WI38 (cell line): Measurements from ENCODE around the gene GRM3.

ENCODE experiments used
- H3K4me3 ChIP-seq: 2 replicates; pipeline ENCODE4 v1.5.1; 2011; ENCODE audit warnings: low read depth, mild to moderate bottlenecking, control low read depth, low read length
- TF ChIP-seq, protein P1 (sequence below): IDR thresholded peaks from 2 replicates; pipeline ENCODE4 v1.5.1; 2012; ENCODE audit warnings: low read depth, mild to moderate bottlenecking, control low read depth, low read length

GRM3 gene

DNA sequence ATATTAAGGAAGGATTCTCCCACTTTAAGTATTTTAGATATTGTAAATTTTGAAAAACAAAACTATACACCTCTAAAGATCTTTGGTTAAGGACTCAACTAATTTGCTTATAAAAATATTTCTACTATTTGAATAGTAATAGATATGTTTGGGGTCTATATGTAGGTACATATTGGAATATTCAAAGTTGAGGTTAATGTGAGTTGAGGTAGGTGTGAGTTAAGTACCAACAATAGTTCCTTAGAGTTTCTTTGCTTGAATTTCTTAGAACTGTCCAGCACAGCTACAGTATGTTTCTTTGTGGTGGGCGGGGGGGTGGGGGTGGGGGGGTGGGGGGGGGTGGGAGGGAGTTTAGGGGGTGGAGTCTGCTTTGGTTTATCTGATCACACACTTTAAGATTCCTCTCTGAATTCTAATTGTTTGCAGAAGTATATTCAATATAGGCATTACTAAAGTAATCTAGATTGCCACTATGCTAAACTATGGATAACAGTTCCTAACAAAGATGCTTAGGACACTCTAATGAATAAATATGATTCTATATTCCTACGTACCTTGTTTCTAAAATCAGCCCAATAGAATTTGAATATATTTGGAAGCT lies 2.1 kb downstream of the GRM3 start:
- TF ChIP-seq, protein P1, sequence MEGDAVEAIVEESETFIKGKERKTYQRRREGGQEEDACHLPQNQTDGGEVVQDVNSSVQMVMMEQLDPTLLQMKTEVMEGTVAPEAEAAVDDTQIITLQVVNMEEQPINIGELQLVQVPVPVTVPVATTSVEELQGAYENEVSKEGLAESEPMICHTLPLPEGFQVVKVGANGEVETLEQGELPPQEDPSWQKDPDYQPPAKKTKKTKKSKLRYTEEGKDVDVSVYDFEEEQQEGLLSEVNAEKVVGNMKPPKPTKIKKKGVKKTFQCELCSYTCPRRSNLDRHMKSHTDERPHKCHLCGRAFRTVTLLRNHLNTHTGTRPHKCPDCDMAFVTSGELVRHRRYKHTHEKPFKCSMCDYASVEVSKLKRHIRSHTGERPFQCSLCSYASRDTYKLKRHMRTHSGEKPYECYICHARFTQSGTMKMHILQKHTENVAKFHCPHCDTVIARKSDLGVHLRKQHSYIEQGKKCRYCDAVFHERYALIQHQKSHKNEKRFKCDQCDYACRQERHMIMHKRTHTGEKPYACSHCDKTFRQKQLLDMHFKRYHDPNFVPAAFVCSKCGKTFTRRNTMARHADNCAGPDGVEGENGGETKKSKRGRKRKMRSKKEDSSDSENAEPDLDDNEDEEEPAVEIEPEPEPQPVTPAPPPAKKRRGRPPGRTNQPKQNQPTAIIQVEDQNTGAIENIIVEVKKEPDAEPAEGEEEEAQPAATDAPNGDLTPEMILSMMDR: no peak
- no peak overlapping the region for H3K4me3 ChIP-seq

DNA sequence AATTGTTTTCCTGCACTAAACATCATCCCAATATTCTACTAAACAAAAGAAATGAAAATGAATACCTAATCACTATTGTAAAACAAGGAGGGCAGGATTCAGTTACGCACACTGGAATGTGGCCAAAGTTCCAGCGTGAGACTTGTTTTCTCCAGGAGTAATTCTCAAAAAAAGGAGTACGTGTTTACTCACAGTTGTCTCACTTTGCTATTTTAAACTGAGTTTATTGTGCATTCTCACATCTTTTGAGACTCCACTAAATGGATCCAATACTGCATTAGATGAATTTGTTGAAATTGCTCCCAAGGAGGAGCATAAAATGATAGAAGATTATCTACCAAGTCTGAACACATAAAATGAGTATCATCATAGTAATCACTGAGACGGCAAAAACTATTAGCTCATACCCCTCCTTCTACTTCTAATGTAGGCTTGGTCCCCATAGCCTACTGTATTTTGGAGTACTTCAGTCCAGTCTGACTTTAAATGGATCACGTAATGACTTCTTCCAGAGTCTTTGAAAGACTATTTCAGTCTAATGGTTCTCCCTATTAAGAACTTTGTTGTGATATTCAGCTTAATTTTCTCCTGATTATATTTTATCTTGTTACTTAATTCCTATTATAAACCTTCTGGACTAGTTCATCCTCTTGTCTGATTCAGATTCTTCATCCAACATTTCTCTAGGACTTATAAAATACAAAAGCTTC lies 3.8 kb downstream of the GRM3 start:
- H3K4me3 ChIP-seq: no peak overlapping the region
- TF ChIP-seq, protein P1: no peak

DNA sequence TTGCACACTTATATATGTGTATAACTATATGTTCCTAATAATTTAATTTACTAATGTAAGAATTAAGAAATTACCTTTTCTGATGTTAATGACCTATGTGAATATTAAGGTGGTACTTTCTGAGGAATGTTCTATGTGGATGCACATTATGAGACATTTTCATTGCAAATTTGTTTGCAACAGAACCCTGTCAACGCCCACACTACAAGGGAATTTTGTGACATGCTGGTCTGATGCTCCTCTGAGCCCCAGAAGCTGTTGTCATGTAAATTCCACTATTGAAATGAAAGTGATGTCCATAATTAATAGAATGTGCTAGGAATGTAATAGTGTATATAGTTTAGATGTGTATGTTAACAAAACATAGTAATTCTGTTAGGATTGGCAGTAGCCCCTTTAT lies 4.5 kb downstream of the GRM3 start:
- TF ChIP-seq, protein P1: no peak
- no peak overlapping the region for H3K4me3 ChIP-seq

DNA sequence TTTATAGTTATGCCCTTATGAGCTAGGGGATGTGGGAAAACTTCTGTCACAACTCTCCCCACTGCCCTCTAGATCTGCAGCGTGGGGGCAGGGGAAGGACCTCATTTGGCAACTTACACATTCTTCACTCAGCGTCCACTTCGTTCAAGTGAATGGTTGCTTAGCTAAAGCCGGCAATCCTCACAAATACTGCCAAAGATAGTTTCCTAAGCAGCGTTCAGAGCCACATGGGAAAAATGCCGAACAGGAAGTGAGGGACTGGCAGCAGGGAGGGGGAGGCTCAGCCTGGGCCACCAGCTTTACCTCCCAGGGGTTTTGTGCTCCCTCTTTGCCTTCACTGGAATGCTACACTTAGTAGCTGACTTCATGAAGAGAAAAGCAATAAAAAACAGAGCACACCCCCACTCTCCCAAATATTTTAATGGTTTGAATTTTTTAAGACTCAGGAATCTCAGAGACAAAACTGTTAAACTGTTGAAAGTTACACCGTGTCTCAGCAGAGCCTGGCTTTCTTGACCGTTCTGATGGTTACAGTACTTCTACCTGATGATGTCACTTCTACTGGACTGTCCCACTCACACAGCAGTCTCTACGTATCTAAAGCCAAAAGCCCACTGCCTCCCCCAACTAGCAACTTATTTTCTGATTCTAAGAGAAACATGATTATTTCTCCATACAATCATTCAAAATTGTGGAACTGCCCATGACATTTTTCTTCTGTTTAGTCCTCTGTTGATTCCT lies 10.4 kb downstream of the GRM3 start:
- TF ChIP-seq, protein P1: no peak
- no peak overlapping the region for H3K4me3 ChIP-seq

DNA sequence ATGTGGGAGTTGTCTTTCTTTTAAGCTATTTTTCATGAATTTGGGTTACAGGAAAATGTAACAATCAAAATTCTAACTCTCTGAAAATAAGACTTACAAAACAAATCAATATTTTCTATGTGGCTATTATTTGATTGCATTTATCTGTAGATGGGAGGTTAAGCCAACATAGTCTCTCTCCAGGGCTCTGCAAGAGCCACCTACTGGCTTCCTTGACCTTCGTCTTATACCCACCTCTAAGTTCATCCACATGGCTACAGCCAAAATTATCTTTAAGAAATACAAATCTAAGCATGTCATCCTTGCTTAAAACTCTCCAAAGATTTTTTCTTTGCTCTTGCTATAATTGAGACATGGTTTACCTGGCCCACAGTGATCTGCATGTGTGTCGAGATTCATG lies 14.2 kb downstream of the GRM3 start:
- no peak overlapping the region for H3K4me3 ChIP-seq
- TF ChIP-seq, protein P1: no peak

DNA sequence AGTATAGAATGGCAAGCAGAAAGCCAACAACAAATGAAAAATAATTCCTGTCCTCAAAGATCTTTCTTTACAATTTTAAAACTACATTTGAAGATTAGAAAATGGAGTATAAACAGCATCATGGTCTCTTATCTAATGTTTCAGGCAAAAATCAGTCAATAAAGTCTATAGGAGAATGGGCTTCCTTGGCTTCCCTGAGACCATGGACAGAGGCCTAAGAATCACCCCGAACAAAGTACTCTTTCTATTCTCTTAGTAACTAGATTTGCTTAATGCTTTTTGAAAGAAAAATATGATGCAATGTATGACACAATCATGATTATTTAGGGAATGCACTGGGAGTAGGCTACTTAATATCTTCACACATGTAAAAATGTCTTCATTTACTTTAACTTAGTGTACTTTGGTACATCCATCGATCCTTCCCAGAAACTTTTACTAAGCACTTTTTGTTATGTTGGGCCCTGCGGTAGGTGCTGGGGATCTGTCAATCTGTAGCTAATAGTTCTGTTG lies 17.3 kb downstream of the GRM3 start:
- TF ChIP-seq, protein P1: no peak
- no peak overlapping the region for H3K4me3 ChIP-seq

DNA sequence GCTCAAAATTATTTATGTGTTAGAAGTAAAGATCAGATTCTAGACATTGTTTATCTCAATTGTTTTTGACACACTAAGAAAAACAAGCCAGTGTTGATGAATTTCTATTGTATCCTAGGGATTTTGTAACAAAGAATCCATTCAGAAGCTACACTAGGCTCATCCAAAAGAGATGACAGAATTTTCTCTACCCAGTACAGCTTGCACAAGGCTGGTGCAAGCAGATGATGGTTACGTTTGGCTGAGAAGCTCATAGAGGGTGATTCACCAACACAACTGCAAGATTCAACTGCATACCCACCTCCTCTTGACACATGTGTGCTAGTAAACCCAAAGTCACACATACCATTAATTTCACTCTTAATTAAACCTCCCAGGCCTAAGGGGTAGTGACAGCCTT lies 20.8 kb downstream of the GRM3 start:
- no peak overlapping the region for H3K4me3 ChIP-seq
- TF ChIP-seq, protein P1: no peak
